GM12892 (cell line): ENCODE data around the gene ADGRF5.

Experiments
- POLR2A ChIP-seq: IDR thresholded peaks from 2 replicates; pipeline ENCODE4 v1.6.1; 2011; ENCODE audit warnings: low read depth, low read length, control low read depth
- POLR2AphosphoS5 ChIP-seq: IDR thresholded peaks from 2 replicates; pipeline ENCODE4 v1.6.1; 2011; ENCODE audit warnings: low read depth, low read length, control low read depth
- TAF1 ChIP-seq: IDR thresholded peaks from 2 replicates; pipeline ENCODE4 v1.6.1; 2011; ENCODE audit warnings: low read depth, mild to moderate bottlenecking, control low read depth, low read length, borderline replicate concordance

- TF ChIP-seq POLR2AphosphoS5: no peak
- no peak for TF ChIP-seq POLR2A
- TF ChIP-seq TAF1: no peak
Measured at GRCh38 chr6:46932526-46933319, 11.0 kb upstream of the ADGRF5 start.
